ENCODE data around the gene LIX1.

LIX1 gene

DNA sequence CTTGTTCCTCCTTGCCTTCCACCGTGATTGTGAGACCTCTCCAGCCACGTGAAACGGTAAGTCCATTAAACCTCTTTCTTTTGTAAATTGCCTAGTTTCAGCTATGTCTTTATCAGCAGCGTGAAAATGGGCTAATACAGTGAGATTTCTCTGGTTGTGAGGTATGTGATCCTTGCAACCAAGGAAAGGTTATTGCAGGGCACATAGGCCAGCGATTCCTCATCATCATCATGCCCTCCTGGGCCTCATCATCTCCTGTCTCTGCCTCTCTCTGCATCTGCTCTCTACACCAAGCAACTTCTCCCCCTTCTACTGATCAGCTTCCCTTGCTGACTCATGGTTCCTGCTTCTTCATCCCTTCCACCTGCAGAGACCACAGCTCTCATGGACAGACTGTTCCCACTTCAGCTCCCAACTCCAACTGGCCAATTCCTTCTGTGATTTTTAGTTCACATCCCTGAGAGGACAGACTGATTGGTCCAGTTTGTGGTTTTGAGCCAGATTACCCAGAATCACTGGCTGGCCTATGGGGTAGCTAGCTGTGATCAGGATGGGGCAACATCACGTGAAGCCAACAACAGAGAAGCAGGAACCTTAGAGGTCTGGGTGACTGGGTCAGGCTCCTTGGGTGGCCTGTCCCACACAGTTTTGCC, 53.1 kb downstream of the LIX1 start (continued):
- TF ChIP-seq ZNF324 (tag by site-specific recombination; IDR thresholded peaks at IDR 0.05) = no peak
- TF ChIP-seq, protein P1, sequence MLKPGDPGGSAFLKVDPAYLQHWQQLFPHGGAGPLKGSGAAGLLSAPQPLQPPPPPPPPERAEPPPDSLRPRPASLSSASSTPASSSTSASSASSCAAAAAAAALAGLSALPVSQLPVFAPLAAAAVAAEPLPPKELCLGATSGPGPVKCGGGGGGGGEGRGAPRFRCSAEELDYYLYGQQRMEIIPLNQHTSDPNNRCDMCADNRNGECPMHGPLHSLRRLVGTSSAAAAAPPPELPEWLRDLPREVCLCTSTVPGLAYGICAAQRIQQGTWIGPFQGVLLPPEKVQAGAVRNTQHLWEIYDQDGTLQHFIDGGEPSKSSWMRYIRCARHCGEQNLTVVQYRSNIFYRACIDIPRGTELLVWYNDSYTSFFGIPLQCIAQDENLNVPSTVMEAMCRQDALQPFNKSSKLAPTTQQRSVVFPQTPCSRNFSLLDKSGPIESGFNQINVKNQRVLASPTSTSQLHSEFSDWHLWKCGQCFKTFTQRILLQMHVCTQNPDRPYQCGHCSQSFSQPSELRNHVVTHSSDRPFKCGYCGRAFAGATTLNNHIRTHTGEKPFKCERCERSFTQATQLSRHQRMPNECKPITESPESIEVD (tag by site-specific recombination; IDR thresholded peaks at IDR 0.05) = no peak
- TF ChIP-seq TRIM28 (IDR thresholded peaks at IDR 0.05; ENCODE audit: borderline replicate concordance, low read length) = no peak
- no peak for TF ChIP-seq YY2 (tag by site-specific recombination; IDR thresholded peaks at IDR 0.05)
- TF ChIP-seq REPIN1 (tag by site-specific recombination; IDR thresholded peaks at IDR 0.05; ENCODE audit: low read depth) = no peak
- TF ChIP-seq ZNF624 (tag by site-specific recombination; IDR thresholded peaks at IDR 0.05) = no peak
- TF ChIP-seq, protein P2, sequence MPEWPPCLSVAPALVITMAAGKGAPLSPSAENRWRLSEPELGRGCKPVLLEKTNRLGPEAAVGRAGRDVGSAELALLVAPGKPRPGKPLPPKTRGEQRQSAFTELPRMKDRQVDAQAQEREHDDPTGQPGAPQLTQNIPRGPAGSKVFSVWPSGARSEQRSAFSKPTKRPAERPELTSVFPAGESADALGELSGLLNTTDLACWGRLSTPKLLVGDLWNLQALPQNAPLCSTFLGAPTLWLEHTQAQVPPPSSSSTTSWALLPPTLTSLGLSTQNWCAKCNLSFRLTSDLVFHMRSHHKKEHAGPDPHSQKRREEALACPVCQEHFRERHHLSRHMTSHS (tag by site-specific recombination; IDR thresholded peaks at IDR 0.05) = no peak
- TF ChIP-seq ZNF629 (tag by site-specific recombination; IDR thresholded peaks at IDR 0.05) = no peak
- TF ChIP-seq ZNF621 (tag by site-specific recombination; IDR thresholded peaks at IDR 0.05) = no peak
- no peak for TF ChIP-seq KLF8 (tag by site-specific recombination; IDR thresholded peaks at IDR 0.05)

DNA sequence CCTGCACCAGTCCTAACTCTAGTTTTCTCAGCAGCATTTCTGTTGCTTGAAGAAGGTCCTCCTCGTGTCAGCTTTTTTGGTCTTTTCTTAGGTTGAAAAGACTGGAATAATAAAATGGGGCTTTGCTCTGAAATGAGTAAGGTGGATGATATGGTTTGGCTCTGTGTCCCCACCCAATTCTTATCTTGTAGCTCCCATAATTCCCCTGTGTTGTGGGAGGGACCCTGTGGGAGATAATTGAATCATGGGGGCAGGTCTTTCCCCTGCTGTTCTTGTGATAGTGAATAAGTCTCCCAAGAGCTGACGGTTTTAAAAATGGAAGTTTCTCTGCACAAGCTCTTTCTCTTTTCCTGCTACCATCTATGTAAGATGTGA, 53.6 kb downstream of the LIX1 start:
- no peaks in the 10 kb centered on the region for H3K4me1 ChIP-seq (ENCODE audit: control insufficient read depth, insufficient read depth, low read length)
- CTCF ChIA-PET = interaction anchor here (0.5 to 0.9 kb wide), 2 partner anchors 92 to 460 kb away, joined by 3 to 4 read pairs; no protein-coding TSS in a partner anchor
- TF ChIP-seq, protein P2 (tag by site-specific recombination; IDR thresholded peaks at IDR 0.05) = no peak
- TF ChIP-seq, protein P3, sequence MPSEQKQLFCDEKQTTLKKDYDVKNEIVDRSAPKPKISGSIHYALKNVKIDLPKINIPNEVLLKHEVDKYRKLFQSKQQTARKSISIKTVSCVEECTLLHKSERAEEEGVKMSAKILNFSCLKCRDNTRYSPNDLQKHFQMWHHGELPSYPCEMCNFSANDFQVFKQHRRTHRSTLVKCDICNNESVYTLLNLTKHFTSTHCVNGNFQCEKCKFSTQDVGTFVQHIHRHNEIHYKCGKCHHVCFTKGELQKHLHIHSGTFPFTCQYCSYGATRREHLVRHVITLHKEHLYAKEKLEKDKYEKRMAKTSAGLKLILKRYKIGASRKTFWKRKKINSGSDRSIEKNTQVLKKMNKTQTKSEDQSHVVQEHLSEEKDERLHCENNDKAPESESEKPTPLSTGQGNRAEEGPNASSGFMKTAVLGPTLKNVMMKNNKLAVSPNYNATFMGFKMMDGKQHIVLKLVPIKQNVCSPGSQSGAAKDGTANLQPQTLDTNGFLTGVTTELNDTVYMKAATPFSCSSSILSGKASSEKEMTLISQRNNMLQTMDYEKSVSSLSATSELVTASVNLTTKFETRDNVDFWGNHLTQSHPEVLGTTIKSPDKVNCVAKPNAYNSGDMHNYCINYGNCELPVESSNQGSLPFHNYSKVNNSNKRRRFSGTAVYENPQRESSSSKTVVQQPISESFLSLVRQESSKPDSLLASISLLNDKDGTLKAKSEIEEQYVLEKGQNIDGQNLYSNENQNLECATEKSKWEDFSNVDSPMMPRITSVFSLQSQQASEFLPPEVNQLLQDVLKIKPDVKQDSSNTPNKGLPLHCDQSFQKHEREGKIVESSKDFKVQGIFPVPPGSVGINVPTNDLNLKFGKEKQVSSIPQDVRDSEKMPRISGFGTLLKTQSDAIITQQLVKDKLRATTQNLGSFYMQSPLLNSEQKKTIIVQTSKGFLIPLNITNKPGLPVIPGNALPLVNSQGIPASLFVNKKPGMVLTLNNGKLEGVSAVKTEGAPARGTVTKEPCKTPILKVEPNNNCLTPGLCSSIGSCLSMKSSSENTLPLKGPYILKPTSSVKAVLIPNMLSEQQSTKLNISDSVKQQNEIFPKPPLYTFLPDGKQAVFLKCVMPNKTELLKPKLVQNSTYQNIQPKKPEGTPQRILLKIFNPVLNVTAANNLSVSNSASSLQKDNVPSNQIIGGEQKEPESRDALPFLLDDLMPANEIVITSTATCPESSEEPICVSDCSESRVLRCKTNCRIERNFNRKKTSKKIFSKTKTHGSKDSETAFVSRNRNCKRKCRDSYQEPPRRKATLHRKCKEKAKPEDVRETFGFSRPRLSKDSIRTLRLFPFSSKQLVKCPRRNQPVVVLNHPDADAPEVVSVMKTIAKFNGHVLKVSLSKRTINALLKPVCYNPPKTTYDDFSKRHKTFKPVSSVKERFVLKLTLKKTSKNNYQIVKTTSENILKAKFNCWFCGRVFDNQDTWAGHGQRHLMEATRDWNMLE (tag by site-specific recombination; conservative IDR thresholded peaks at IDR 0.05; ENCODE audit: low read depth) = no peak
- no peak for TF ChIP-seq ZNF16 (tag by site-specific recombination; IDR thresholded peaks at IDR 0.05; ENCODE audit: low read depth)
- TF ChIP-seq, protein P4, sequence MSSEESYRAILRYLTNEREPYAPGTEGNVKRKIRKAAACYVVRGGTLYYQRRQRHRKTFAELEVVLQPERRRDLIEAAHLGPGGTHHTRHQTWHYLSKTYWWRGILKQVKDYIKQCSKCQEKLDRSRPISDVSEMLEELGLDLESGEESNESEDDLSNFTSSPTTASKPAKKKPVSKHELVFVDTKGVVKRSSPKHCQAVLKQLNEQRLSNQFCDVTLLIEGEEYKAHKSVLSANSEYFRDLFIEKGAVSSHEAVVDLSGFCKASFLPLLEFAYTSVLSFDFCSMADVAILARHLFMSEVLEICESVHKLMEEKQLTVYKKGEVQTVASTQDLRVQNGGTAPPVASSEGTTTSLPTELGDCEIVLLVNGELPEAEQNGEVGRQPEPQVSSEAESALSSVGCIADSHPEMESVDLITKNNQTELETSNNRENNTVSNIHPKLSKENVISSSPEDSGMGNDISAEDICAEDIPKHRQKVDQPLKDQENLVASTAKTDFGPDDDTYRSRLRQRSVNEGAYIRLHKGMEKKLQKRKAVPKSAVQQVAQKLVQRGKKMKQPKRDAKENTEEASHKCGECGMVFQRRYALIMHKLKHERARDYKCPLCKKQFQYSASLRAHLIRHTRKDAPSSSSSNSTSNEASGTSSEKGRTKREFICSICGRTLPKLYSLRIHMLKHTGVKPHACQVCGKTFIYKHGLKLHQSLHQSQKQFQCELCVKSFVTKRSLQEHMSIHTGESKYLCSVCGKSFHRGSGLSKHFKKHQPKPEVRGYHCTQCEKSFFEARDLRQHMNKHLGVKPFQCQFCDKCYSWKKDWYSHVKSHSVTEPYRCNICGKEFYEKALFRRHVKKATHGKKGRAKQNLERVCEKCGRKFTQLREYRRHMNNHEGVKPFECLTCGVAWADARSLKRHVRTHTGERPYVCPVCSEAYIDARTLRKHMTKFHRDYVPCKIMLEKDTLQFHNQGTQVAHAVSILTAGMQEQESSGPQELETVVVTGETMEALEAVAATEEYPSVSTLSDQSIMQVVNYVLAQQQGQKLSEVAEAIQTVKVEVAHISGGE (tag by site-specific recombination; conservative IDR thresholded peaks at IDR 0.05; ENCODE audit: low read depth) = no peak
- TF ChIP-seq ZFHX2 (tag by site-specific recombination; conservative IDR thresholded peaks at IDR 0.05) = 0 out of 2 replicates have a peak, but pooled peaks have one; percentile 14
- H3K9me3 ChIP-seq (ENCODE audit: control insufficient read depth, insufficient read depth, low read depth, low read length) = no peaks in the 10 kb centered on the region
- H3K27ac ChIP-seq (ENCODE audit: extremely low read depth, low read depth, low read length) = no peak overlapping the region
- no peaks in the 10 kb centered on the region for H3K36me3 ChIP-seq (ENCODE audit: control insufficient read depth in 2 of 2, insufficient read depth in 1 of 2, low read length in 2 of 2)
- POLR2A ChIA-PET = no interaction called here
- H3K4me3 ChIP-seq (ENCODE audit: low read depth, low read length) = no peak overlapping the region
